NAMALWA (cell line): Measurements from ENCODE around the gene AP1M2.
"Not testable (repeated sequence)": the region's sequence is repeated elsewhere in the genome, so short reads cannot be mapped to it uniquely, and the experiment has no call there.

Experiments used
- DNase-seq: peaks from one replicate; pipeline ENCODE4 v3.0.0-alpha.2; 2015; ENCODE audit warnings: low spot score

Gene AP1M2

GRCh38 chr19:10538204-10538983 lies 48.7 kb downstream of the AP1M2 start:
- no peak for DNase-seq

- DNase-seq: no peak
Observed at GRCh38 chr19:10537668-10538067, 49.4 kb downstream of the AP1M2 start.

- no peak for DNase-seq
Observed at GRCh38 chr19:10535613-10536012, 51.5 kb downstream of the AP1M2 start.

GRCh38 chr19:10533646-10534386 lies 53.3 kb downstream of the AP1M2 start:
- no peak for DNase-seq

- DNase-seq: no peak
Observed at GRCh38 chr19:10532457-10532856, 54.7 kb downstream of the AP1M2 start.

- DNase-seq: not testable (repeated sequence)
Observed at GRCh38 chr19:10526887-10527286, 60.2 kb downstream of the AP1M2 start.

GRCh38 chr19:10525636-10526035 lies 61.5 kb downstream of the AP1M2 start:
- DNase-seq: no peak

- no peak for DNase-seq
Observed at GRCh38 chr19:10523135-10523636, 63.9 kb downstream of the AP1M2 start.
